OCI-LY7 (cell line): ENCODE data around the gene CDK2. TPM values are rescaled to one million over a fixed set of nuclear protein-coding genes. Genes with fewer than 3 reads are reported as not detected.

Source experiments
- BruUV-seq: library from RNA; stranded (reverse); fragments of 400-500 nt; replicated peaks from 2 replicates; lab custom pipeline; 2021; lab: Mats Ljungman, UMichigan
- CTCF ChIA-PET: fragments of 300-600 bp; sonication (Branson Sonifier 250); formaldehyde crosslinking; loops from one replicate; lab custom pipeline; 2022; ENCODE audit warnings: antibody characterized with exemption; ENCODE audit not compliant: unreplicated experiment; lab: Charles Lee
- POLR2A ChIA-PET: fragments of 300-600 bp; sonication (Branson Sonifier 250); formaldehyde crosslinking; loops from one replicate; lab custom pipeline; 2022; ENCODE audit warnings: antibody characterized with exemption; lab: Charles Lee
- DNase-seq: peaks from one replicate; pipeline ENCODE4 v3.0.0-alpha.2; 2015; ENCODE audit warnings: low spot score
- H2AFZ ChIP-seq: fragments of 200-600 bp; sonication (generic), shearing (Covaris generic); 2 replicates; pipeline ENCODE4 v1.6.1; 2014; ENCODE audit warnings: mild to moderate bottlenecking, antibody characterized with exemption, low read length, moderate library complexity
- H3K27ac ChIP-seq: fragments of 200-600 bp; sonication (generic); 2 replicates; pipeline ENCODE4 v1.5.1; 2014; ENCODE audit warnings: mixed run types, low read depth, mild to moderate bottlenecking, moderate library complexity, low read length, inconsistent platforms; ENCODE audit not compliant: poor library complexity, severe bottlenecking
- H3K36me3 ChIP-seq: fragments of 200-600 bp; sonication (generic); 2 replicates; pipeline ENCODE4 v1.6.1; 2014; ENCODE audit warnings: mild to moderate bottlenecking, antibody characterized with exemption, low read length, moderate library complexity, mixed read lengths; ENCODE audit not compliant: insufficient read depth
- H3K4me1 ChIP-seq: fragments of 200-600 bp; sonication (generic); 2 replicates; pipeline ENCODE4 v1.5.1; 2014; ENCODE audit warnings: mild to moderate bottlenecking, low read length; ENCODE audit not compliant: insufficient read depth, poor library complexity, severe bottlenecking
- H3K4me2 ChIP-seq: fragments of 200-600 bp; sonication (generic); 2 replicates; pipeline ENCODE4 v1.6.1; 2014; ENCODE audit warnings: mild to moderate bottlenecking, low read length
- H3K4me3 ChIP-seq: fragments of 200-600 bp; sonication (generic); 2 replicates; pipeline ENCODE4 v1.5.1; 2014; ENCODE audit warnings: mild to moderate bottlenecking, low read depth, low read length; ENCODE audit not compliant: poor library complexity, severe bottlenecking
- H3K79me2 ChIP-seq: fragments of 200-600 bp; sonication (generic); 2 replicates; pipeline ENCODE4 v1.6.1; 2016; ENCODE audit warnings: low read depth, mild to moderate bottlenecking, low read length, moderate library complexity, mixed read lengths; ENCODE audit not compliant: insufficient read depth
- H3K9me2 ChIP-seq: fragments of 200-600 bp; sonication (generic); 2 replicates; pipeline ENCODE4 v1.6.1; 2016; ENCODE audit warnings: mild to moderate bottlenecking, low read length, mixed read lengths; ENCODE audit not compliant: insufficient read depth
- H3K9me3 ChIP-seq: fragments of 200-600 bp; sonication (generic); 2 replicates; pipeline ENCODE4 v1.6.1; 2014; ENCODE audit warnings: mild to moderate bottlenecking, mixed run types, low read length, mixed read lengths
- H4K20me1 ChIP-seq: fragments of 200-600 bp; sonication (generic); 2 replicates; pipeline ENCODE4 v1.6.1; 2014; ENCODE audit warnings: mild to moderate bottlenecking, antibody characterized with exemption, low read length, moderate library complexity, mixed read lengths; ENCODE audit not compliant: insufficient read depth
- EZH2phosphoT487 ChIP-seq: fragments of 200-600 bp; sonication (generic); IDR thresholded peaks from 2 replicates; pipeline ENCODE4 v1.6.1; 2018; ENCODE audit warnings: low read depth, borderline replicate concordance, mild to moderate bottlenecking, mixed run types, antibody characterized with exemption, low read length, moderate library complexity, mixed read lengths
- intact Hi-C: fragments of 100-400 bp; cut with micrococcal nuclease; formaldehyde crosslinking; loops from one replicate; pipeline ENCODE4 v1.10.0; 2022; ENCODE audit not compliant: unreplicated experiment
- total RNA-seq, 2 experiments: library from RNA; depleted of rRNA in 1 of 2; stranded (reverse); fragments of >200 nt in 1 of 2; shearing (Covaris generic) in 1 of 2; gene quantifications; 2 replicates each; pipeline ENCODE4 v1.2.3, GENCODE V29; 2014 to 2022
- TF ChIP-seq, protein P1 (sequence below): fragments of 200-600 bp; sonication (generic); conservative IDR thresholded peaks from 2 replicates; pipeline ENCODE4 v1.5.1; 2014; ENCODE audit warnings: mild to moderate bottlenecking, antibody characterized with exemption, low read length, moderate library complexity, mixed read lengths

The CDK2 gene
- total RNA-seq, 2 experiments from 2014 or later = 68.1 to 81.4 TPM

DNA sequence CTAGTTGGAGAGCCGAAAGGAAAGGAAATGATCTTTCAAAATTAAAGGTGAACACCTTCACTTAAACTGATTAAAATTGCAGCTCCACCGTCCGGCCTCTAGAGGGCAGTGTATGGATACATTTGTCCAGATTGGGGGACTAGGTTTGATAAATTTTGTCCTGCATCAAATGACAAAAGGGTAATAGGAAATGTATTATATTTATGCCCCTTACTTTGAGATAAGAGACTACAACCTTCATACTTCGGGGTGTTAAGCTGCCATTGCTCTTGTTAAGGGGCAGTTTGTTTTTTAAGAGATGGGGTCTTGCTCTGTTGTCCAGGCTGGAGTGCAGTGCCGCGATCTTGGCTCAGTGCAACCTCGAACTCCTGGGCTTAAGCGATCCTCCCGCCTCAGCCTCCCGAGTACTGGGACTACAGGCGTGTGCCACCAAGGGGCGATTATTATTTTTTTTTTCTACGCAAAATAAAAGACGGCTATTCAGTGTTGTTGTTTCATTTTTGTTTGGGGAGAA is 29.6 kb downstream of the CDK2 start:
- peaks cover 29% of the 10 kb centered on the region for H3K36me3 ChIP-seq
- H3K9me2 ChIP-seq = no peaks in the 10 kb centered on the region
- no peak overlapping the region for H3K27ac ChIP-seq
- no peak overlapping the region for H3K4me2 ChIP-seq
- ChIA-PET POLR2A (interaction anchor here (0.6 to 1.3 kb wide), 9 partner anchors 11 to 73 kb away, joined by 3 to 11 read pairs (median 4); partner anchors contain the start of gene RAB5B), CTCF (interaction anchor here (0.6 to 1.4 kb wide), 4 partner anchors 11 to 172 kb away, joined by 3 to 12 read pairs (median 4); no protein-coding TSS in a partner anchor)
- TF ChIP-seq EZH2phosphoT487 = no peak
- TF ChIP-seq, protein P1, sequence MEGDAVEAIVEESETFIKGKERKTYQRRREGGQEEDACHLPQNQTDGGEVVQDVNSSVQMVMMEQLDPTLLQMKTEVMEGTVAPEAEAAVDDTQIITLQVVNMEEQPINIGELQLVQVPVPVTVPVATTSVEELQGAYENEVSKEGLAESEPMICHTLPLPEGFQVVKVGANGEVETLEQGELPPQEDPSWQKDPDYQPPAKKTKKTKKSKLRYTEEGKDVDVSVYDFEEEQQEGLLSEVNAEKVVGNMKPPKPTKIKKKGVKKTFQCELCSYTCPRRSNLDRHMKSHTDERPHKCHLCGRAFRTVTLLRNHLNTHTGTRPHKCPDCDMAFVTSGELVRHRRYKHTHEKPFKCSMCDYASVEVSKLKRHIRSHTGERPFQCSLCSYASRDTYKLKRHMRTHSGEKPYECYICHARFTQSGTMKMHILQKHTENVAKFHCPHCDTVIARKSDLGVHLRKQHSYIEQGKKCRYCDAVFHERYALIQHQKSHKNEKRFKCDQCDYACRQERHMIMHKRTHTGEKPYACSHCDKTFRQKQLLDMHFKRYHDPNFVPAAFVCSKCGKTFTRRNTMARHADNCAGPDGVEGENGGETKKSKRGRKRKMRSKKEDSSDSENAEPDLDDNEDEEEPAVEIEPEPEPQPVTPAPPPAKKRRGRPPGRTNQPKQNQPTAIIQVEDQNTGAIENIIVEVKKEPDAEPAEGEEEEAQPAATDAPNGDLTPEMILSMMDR = peak; percentile 99
- H2AFZ ChIP-seq = no peak overlapping the region
- no peaks in the 10 kb centered on the region for H3K9me3 ChIP-seq
- no peaks in the 10 kb centered on the region for H3K79me2 ChIP-seq
- H4K20me1 ChIP-seq = no peaks in the 10 kb centered on the region
- peak; percentile 74 for DNase-seq
- H3K4me3 ChIP-seq = no peak overlapping the region
- intact Hi-C loops = loop anchor here (1.0 kb wide), 2 partner anchors 33 to 45 kb away; partner anchors contain the start of gene RPS26
- no TSS peak for BruUV-seq
- no peaks in the 10 kb centered on the region for H3K4me1 ChIP-seq

DNA sequence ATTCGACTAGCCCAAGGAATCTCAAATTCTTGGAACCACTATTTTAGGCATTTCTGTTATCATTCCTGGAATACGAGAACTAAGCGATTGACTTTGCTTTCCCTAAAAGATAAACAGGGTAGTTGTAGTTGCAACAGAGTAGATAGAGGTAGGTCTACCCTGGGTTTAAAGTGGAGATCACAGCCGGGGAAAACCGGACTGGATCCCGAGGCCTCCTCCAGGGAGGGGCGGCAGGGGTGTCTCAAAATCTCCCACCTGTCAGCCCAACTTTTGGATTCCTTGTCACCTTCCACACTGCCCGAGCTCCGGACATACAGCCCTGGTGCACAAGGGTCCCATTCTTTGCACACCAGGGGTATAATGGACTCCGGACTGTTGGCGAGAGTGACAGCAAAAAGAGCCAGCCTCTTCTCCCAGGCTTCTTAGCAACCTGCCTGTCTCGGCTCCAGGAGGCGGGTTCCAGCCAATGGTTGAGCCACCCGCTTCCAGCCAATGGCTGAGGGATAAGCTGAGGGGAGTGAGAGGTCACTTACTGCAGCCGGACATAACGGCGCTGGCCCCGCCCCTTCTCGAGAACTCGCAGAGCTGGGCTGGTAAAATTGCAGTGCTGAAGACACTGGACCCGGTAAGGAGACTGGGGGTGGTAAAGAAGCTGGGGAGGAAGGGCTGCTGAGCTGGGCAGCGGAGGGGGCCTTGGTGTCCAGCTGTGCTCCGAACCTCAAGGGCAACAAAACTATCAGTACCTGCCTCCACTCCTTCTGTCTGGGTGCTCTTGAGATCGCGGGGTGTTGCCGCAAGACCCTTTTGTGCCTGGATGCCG is 30.3 kb downstream of the CDK2 start, which contains the start of gene SUOX:
SUOX (plus strand) TSS at position 562 of the 820 bp plus-strand sequence. CDS start 4,946 bp downstream, outside the sequence.
- no peak for DNase-seq
- H3K27ac ChIP-seq = no peak within 1 kb of the TSS
- no peaks in the 10 kb centered on the region for H3K9me3 ChIP-seq
- no peaks in the 10 kb centered on the region for H3K4me1 ChIP-seq
- intact Hi-C loops = loop anchor here (1.0 kb wide), 2 partner anchors 32 to 44 kb away; partner anchors contain the start of gene RPS26
- H3K9me2 ChIP-seq = no peaks in the 10 kb centered on the region
- ChIA-PET POLR2A (interaction anchor here (0.9 to 1.3 kb wide), 4 partner anchors 18 to 113 kb away, joined by 3 to 9 read pairs (median 3); partner anchors contain the start of gene RAB5B), CTCF (interaction anchor here (1.0 to 1.4 kb wide), 2 partner anchors 12 to 32 kb away, joined by 3 to 4 read pairs; no protein-coding TSS in a partner anchor)
- no peaks in the 10 kb centered on the region for H4K20me1 ChIP-seq
- H3K79me2 ChIP-seq = no peaks in the 10 kb centered on the region
- H2AFZ ChIP-seq = no peak within 1 kb of the TSS
- H3K4me3 ChIP-seq = no peak within 1 kb of the TSS
- BruUV-seq = no TSS peak
- H3K4me2 ChIP-seq = no peak within 1 kb of the TSS
- no peak for TF ChIP-seq EZH2phosphoT487
- TF ChIP-seq, protein P1 = no peak
- peaks cover 23% of the 10 kb centered on the region; the same call in 1 of the 2 replicates for H3K36me3 ChIP-seq
